HEK293 (cell line): ENCODE results near the gene MMRN2.

Experiments used
- CTCF ChIA-PET: fragments of 350-600 bp; formaldehyde crosslinking; extraction: SDS; loops from one replicate; lab custom pipeline; 2021; ENCODE audit warnings: antibody characterized with exemption; lab: Yijun Ruan, JAX
- POLR2A ChIA-PET: fragments of 300-600 bp; formaldehyde crosslinking; extraction: SDS; loops from one replicate; lab custom pipeline; 2020; ENCODE audit warnings: antibody characterized with exemption, inconsistent platforms; lab: Yijun Ruan, JAX
- H3K27ac ChIP-seq: fragments of 200-500 bp; sonication (Bioruptor generic); 2 replicates; pipeline ENCODE4 v1.5.1; 2014; ENCODE audit warnings: low read depth, low read length, control low read depth, inconsistent platforms; ENCODE audit errors: extremely low read depth
- H3K36me3 ChIP-seq, 2 experiments: fragments of 200-500 bp in 1 of 2; sonication (Bioruptor generic) in 1 of 2; 1 replicate in 1 of 2; 2 replicates in 1 of 2; pipeline ENCODE4 v1.5.1; 2014 to 2017; ENCODE audit warnings: inconsistent platforms in 2 of 2, low read length in 2 of 2; ENCODE audit not compliant: control insufficient read depth in 2 of 2, insufficient read depth in 1 of 2
- H3K4me1 ChIP-seq: fragments of 200-500 bp; sonication (Bioruptor generic); 2 replicates; pipeline ENCODE4 v1.5.1; 2014; ENCODE audit warnings: mild to moderate bottlenecking, low read length, inconsistent platforms; ENCODE audit not compliant: control insufficient read depth, insufficient read depth
- H3K4me3 ChIP-seq: 2 replicates; pipeline ENCODE4 v1.5.1; 2011; ENCODE audit warnings: low read depth, mild to moderate bottlenecking, control low read depth, low read length, moderate library complexity
- H3K9me3 ChIP-seq: fragments of 200-500 bp; sonication (Bioruptor generic); 2 replicates; pipeline ENCODE4 v1.5.1; 2014; ENCODE audit warnings: low read depth, low read length, inconsistent platforms; ENCODE audit not compliant: control insufficient read depth, insufficient read depth
- FEZF1 ChIP-seq: fragments of 450-650 bp; formaldehyde crosslinking; IDR thresholded peaks from 2 replicates; pipeline ENCODE4 v1.5.1; 2016; ENCODE audit warnings: missing biosample characterization, missing genetic modification characterization
- IKZF3 ChIP-seq: fragments of 450-650 bp; IDR thresholded peaks from 2 replicates; pipeline ENCODE4 v1.5.0; 2018; ENCODE audit warnings: missing biosample characterization, mild to moderate bottlenecking, missing genetic modification characterization, moderate library complexity
- OSR2 ChIP-seq: fragments of 450-650 bp; formaldehyde crosslinking; IDR thresholded peaks from 2 replicates; pipeline ENCODE4 v1.5.1; 2016; ENCODE audit warnings: missing biosample characterization, missing genetic modification characterization
- REPIN1 ChIP-seq: fragments of 450-650 bp; formaldehyde crosslinking; IDR thresholded peaks from 2 replicates; pipeline ENCODE4 v1.5.1; 2017; ENCODE audit warnings: missing biosample characterization, missing genetic modification characterization, low read depth
- SP2 ChIP-seq: fragments of 450-650 bp; formaldehyde crosslinking; IDR thresholded peaks from 2 replicates; pipeline ENCODE4 v1.5.1; 2016; ENCODE audit warnings: missing biosample characterization, missing genetic modification characterization
- WT1 ChIP-seq: fragments of 450-650 bp; formaldehyde crosslinking; IDR thresholded peaks from 2 replicates; pipeline ENCODE4 v1.5.1; 2016; ENCODE audit warnings: missing biosample characterization, missing genetic modification characterization
- ZBTB8A ChIP-seq: fragments of 450-650 bp; formaldehyde crosslinking; IDR thresholded peaks from 2 replicates; pipeline ENCODE4 v1.5.1; 2016; ENCODE audit warnings: missing biosample characterization, missing genetic modification characterization
- ZNF132 ChIP-seq: fragments of 450-650 bp; formaldehyde crosslinking; IDR thresholded peaks from 2 replicates; pipeline ENCODE4 v1.5.1; 2017; ENCODE audit warnings: missing biosample characterization, missing genetic modification characterization, borderline replicate concordance
- ZNF23 ChIP-seq: fragments of 450-650 bp; formaldehyde crosslinking; IDR thresholded peaks from 2 replicates; pipeline ENCODE4 v1.5.1; 2016; ENCODE audit warnings: missing biosample characterization, missing genetic modification characterization, borderline replicate concordance
- ZNF24 ChIP-seq: fragments of 450-650 bp; formaldehyde crosslinking; IDR thresholded peaks from 2 replicates; pipeline ENCODE4 v1.5.1; 2016; ENCODE audit warnings: missing biosample characterization, missing genetic modification characterization
- ZNF394 ChIP-seq: fragments of 450-650 bp; formaldehyde crosslinking; IDR thresholded peaks from 2 replicates; pipeline ENCODE4 v1.5.1; 2016; ENCODE audit warnings: missing biosample characterization, missing genetic modification characterization, mild to moderate bottlenecking, moderate library complexity, borderline replicate concordance
- ZNF473 ChIP-seq: fragments of 450-650 bp; formaldehyde crosslinking; IDR thresholded peaks from 2 replicates; pipeline ENCODE4 v1.5.1; 2017; ENCODE audit warnings: missing biosample characterization, missing genetic modification characterization
- ZNF785 ChIP-seq: fragments of 450-650 bp; formaldehyde crosslinking; IDR thresholded peaks from 2 replicates; pipeline ENCODE4 v1.5.1; 2016; ENCODE audit warnings: missing biosample characterization, missing genetic modification characterization
- ZNF791 ChIP-seq: fragments of 450-650 bp; formaldehyde crosslinking; IDR thresholded peaks from 2 replicates; pipeline ENCODE4 v1.5.1; 2016; ENCODE audit warnings: missing biosample characterization, missing genetic modification characterization
- ZSCAN16 ChIP-seq: fragments of 450-650 bp; formaldehyde crosslinking; IDR thresholded peaks from 2 replicates; pipeline ENCODE4 v1.5.1; 2016; ENCODE audit warnings: missing biosample characterization, missing genetic modification characterization
- ZSCAN23 ChIP-seq: fragments of 450-650 bp; formaldehyde crosslinking; IDR thresholded peaks from 2 replicates; pipeline ENCODE4 v1.5.1; 2016; ENCODE audit warnings: missing biosample characterization, missing genetic modification characterization
- ZXDB ChIP-seq: fragments of 450-650 bp; formaldehyde crosslinking; IDR thresholded peaks from 2 replicates; pipeline ENCODE4 v1.5.1; 2016; ENCODE audit warnings: missing biosample characterization, missing genetic modification characterization
- TF ChIP-seq, protein P1 (sequence below): fragments of 450-650 bp; formaldehyde crosslinking; IDR thresholded peaks from 2 replicates; pipeline ENCODE4 v1.5.1; 2016; ENCODE audit warnings: missing biosample characterization, missing genetic modification characterization
- TF ChIP-seq, protein P2 (sequence below): fragments of 450-650 bp; formaldehyde crosslinking; conservative IDR thresholded peaks from 2 replicates; pipeline ENCODE4 v1.5.1; 2016; ENCODE audit warnings: low read depth, missing biosample characterization, missing genetic modification characterization
- TF ChIP-seq, protein P3 (sequence below): fragments of 450-650 bp; formaldehyde crosslinking; IDR thresholded peaks from 2 replicates; pipeline ENCODE4 v1.5.1; 2016; ENCODE audit warnings: missing biosample characterization, missing genetic modification characterization, low read depth

MMRN2 gene

DNA sequence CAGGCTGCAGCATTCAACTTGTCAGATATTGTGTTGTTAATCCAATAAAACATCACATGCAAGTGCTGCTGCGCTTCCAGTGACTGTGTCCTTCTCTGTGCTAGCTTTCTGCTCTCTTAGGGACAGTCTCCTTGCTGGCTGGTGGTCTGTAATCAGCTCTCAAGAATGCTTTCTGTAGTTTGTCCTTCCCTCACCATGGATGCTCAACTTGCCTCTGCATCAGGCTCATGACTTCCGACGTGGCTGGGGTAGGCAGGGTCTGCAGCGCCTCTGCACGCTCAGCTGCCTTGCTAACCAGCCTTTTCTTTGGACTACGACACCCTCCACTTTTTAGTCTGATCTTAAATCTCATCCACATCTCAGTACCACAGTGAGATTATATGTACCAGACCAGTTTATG is 58.3 kb downstream of the MMRN2 start:
- CTCF ChIA-PET, result interaction anchor here (0.8 to 6.2 kb wide), 17 partner anchors 9 to 210 kb away, joined by 3 to 34 read pairs (median 4); no protein-coding TSS in a partner anchor
- POLR2A ChIA-PET, result interaction anchor here (2.6 kb wide), 1 partner anchor 143 kb away, joined by 9 read pairs; the partner anchor contains the start of gene BMPR1A
- TF ChIP-seq, protein P1, sequence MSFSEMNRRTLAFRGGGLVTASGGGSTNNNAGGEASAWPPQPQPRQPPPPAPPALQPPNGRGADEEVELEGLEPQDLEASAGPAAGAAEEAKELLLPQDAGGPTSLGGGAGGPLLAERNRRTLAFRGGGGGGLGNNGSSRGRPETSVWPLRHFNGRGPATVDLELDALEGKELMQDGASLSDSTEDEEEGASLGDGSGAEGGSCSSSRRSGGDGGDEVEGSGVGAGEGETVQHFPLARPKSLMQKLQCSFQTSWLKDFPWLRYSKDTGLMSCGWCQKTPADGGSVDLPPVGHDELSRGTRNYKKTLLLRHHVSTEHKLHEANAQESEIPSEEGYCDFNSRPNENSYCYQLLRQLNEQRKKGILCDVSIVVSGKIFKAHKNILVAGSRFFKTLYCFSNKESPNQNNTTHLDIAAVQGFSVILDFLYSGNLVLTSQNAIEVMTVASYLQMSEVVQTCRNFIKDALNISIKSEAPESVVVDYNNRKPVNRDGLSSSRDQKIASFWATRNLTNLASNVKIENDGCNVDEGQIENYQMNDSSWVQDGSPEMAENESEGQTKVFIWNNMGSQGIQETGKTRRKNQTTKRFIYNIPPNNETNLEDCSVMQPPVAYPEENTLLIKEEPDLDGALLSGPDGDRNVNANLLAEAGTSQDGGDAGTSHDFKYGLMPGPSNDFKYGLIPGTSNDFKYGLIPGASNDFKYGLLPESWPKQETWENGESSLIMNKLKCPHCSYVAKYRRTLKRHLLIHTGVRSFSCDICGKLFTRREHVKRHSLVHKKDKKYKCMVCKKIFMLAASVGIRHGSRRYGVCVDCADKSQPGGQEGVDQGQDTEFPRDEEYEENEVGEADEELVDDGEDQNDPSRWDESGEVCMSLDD (tag by site-specific recombination), result no peak
- TF ChIP-seq ZNF23 (tag by site-specific recombination) (no peak), REPIN1 (no peak)
- no peak overlapping the region for H3K4me3 ChIP-seq
- H3K27ac ChIP-seq, result no peak overlapping the region
- no peaks in the 10 kb centered on the region for H3K4me1 ChIP-seq
- peaks cover 8 to 32% of the 10 kb centered on the region in 2 experiments for H3K36me3 ChIP-seq
- H3K9me3 ChIP-seq, result no peaks in the 10 kb centered on the region

DNA sequence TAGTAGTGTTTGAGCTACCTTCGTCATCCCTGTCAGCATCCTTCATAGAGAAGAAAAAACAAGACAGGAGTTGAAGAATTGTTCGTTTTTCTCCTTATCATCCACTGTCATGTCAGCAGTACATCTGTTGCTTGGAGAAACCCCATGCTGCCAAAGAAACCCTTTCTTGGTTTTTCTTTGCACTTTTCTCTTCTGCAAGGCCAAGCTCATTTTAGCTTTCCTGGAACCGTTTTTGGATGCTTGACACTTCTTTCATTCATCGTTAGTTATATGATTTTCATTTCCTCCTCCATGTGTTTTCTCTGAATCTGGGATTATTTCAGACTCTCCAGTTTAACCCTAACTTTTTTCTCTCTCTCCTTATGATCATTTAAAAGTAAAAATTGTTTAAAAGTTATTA is 58.9 kb downstream of the MMRN2 start:
- Histone ChIP-seq H3K4me3 (no peak overlapping the region), H3K9me3 (no peaks in the 10 kb centered on the region)
- TF ChIP-seq ZBTB8A (tag by site-specific recombination) (no peak), ZXDB (tag by site-specific recombination) (no peak), ZNF785 (no peak), SP2 (tag by site-specific recombination) (no peak), ZNF394 (tag by site-specific recombination) (no peak), FEZF1 (tag by site-specific recombination) (no peak), WT1 (tag by site-specific recombination) (no peak), ZNF24 (tag by site-specific recombination) (no peak), IKZF3 (tag by site-specific recombination) (no peak), ZNF791 (no peak), ZSCAN16 (tag by site-specific recombination) (no peak), OSR2 (tag by site-specific recombination) (no peak), ZNF132 (tag by site-specific recombination) (no peak), ZNF473 (tag by site-specific recombination) (no peak), ZSCAN23 (tag by site-specific recombination) (no peak)
- TF ChIP-seq, protein P2, sequence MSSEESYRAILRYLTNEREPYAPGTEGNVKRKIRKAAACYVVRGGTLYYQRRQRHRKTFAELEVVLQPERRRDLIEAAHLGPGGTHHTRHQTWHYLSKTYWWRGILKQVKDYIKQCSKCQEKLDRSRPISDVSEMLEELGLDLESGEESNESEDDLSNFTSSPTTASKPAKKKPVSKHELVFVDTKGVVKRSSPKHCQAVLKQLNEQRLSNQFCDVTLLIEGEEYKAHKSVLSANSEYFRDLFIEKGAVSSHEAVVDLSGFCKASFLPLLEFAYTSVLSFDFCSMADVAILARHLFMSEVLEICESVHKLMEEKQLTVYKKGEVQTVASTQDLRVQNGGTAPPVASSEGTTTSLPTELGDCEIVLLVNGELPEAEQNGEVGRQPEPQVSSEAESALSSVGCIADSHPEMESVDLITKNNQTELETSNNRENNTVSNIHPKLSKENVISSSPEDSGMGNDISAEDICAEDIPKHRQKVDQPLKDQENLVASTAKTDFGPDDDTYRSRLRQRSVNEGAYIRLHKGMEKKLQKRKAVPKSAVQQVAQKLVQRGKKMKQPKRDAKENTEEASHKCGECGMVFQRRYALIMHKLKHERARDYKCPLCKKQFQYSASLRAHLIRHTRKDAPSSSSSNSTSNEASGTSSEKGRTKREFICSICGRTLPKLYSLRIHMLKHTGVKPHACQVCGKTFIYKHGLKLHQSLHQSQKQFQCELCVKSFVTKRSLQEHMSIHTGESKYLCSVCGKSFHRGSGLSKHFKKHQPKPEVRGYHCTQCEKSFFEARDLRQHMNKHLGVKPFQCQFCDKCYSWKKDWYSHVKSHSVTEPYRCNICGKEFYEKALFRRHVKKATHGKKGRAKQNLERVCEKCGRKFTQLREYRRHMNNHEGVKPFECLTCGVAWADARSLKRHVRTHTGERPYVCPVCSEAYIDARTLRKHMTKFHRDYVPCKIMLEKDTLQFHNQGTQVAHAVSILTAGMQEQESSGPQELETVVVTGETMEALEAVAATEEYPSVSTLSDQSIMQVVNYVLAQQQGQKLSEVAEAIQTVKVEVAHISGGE (tag by site-specific recombination), result no peak
- TF ChIP-seq, protein P3, sequence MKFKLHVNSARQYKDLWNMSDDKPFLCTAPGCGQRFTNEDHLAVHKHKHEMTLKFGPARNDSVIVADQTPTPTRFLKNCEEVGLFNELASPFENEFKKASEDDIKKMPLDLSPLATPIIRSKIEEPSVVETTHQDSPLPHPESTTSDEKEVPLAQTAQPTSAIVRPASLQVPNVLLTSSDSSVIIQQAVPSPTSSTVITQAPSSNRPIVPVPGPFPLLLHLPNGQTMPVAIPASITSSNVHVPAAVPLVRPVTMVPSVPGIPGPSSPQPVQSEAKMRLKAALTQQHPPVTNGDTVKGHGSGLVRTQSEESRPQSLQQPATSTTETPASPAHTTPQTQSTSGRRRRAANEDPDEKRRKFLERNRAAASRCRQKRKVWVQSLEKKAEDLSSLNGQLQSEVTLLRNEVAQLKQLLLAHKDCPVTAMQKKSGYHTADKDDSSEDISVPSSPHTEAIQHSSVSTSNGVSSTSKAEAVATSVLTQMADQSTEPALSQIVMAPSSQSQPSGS (tag by site-specific recombination), result no peak
- TF ChIP-seq, all 188 proteins: peak for 0
- POLR2A ChIA-PET, result no interaction called here
- Histone ChIP-seq H3K27ac (no peak overlapping the region), H3K4me1 (no peaks in the 10 kb centered on the region), H3K36me3 (peaks cover 8 to 34% of the 10 kb centered on the region in 2 experiments)
- CTCF ChIA-PET, result interaction anchor here (0.8 to 6.2 kb wide), 10 partner anchors 8 to 257 kb away, joined by 3 to 34 read pairs (median 5); no protein-coding TSS in a partner anchor
